ENCODE measurements around the gene ZNF8. TPM values are rescaled to one million over a fixed set of nuclear protein-coding genes. Genes with fewer than 3 reads are reported as not detected.
A peak's percentile ranks its signal among the peaks of the same experiment; 100 is the strongest.

ZNF8 gene
- total RNA-seq, 1 donor from 2014 or later = 4.2 TPM

DNA sequence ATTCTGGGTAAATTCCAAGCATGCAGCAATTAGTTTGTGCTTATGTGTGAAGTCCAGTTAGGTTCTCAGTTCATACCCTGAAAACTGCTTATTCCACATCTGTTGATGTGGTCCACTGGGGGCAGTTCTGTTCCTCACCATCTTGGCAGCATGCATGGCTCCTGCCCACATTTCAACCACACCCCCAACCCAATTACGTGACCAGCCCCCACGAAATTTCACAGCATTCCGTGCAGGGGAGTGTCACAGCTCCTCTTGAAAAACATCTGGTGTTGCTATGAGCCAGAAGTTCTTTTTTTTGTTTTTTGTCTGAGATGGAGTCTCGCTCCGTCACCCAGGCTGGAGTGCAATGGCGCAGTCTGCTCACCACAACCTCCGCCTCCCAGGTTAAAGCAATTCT is 17.3 kb downstream of the ZNF8 start:
- no peak for DNase-seq (ENCODE audit: low read depth in 2 of 2)

DNA sequence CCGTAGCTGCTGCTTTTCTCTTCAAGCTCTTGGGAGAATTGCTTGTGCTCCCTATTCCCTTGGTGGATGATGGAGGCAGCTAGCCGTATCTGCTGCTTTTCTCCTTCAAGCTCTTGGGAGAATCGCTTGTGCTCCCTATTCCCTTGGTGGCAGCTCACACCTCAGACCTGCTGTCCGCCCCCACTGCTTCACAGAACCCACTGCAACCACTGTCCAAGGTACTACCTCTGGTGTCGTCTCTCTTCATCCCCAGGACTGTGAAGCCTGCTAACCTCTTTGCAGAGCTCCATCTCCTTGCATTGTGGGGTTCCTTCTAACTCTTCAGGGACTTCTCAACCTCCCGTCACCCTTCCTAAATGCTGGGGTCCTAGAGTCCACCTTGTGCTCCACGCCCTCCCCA is 21.9 kb downstream of the ZNF8 start:
- DNase-seq (ENCODE audit: low read depth in 2 of 2) = no peak

DNA sequence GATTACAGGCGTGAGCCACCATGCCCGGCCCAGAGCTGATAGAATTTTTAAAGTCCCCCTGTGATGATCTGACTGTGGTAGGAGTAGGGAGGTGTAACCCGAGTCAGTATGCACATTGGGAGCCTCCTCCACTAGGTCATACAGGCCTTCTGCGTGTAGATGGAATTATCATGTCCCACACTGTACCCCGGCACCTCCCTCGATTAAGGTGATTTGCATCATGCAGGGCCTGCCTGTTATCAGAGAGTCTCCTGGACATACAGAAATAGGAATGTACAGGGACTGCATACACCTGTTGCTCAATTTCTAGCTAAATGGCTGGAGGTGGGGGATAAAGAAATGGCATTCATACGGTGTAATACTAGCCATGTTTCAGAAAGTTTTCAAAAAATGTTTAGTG is 25.5 kb downstream of the ZNF8 start:
- DNase-seq (ENCODE audit: low read depth in 2 of 2) = no peak

DNA sequence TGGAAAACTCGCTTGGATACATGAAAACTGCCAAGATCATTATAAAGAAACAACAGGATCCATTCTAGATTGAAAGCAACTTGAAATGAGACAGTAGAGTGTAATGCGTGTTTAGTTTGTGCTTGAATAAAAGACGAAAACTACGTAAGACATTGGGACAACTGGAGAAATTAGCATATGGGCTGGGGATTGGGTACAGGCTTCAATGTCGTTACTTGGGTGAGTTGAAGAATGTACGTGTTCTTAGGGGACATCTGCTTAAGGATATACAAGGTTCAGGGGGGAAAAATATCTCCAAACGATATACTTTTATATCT is 26.0 kb downstream of the ZNF8 start:
- DNase-seq (ENCODE audit: low read depth in 2 of 2) = no peak

DNA sequence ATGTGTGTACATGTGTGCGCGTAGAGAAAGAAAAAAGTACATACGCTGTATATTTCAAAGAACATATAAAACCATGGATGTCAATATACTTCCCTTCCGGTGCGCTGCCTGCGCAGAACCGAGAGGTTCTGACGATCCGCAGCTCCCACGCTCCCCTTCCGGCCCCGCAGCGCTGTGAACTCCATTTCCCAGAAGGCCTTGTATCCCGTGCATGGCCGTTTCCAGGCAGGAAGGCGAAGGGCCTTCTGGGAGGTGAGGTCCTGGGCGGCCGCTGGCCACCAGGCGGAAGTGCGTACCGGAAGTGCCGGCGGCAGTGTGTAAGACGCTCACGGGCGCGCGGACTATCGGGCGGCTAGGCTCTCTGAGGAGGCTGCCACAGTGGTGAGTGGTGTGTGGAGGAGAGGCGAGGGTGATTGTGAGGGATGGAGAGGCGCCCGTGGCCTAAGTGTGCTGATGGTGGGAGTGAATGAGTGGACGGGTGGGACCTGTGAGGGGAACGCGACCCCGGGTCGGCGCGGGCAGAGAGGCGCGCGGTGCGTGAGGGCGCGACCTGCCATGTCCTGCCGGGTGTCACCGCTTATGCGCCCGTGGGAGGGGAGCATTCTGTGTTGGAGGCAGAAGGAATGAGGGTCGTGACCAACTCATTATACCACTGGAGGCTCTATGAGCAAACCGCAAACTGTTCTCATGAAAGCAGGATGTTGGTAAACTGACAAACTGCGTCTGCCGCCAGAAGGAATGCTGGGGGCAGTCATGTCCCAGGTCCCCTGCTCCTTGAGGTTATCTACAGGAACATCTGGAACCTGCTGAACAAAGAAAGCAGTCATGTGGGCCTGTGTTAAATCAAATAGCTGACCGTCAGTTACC is 26.5 kb downstream of the ZNF8 start, which contains the start of gene ERVK3-1:
TSS of gene ERVK3-1 (plus strand) at position 313 of the 867 bp plus-strand sequence. CDS start 6,792 bp downstream, outside the sequence.
- DNase-seq (ENCODE audit: low read depth in 2 of 2) = peak; percentile 99

DNA sequence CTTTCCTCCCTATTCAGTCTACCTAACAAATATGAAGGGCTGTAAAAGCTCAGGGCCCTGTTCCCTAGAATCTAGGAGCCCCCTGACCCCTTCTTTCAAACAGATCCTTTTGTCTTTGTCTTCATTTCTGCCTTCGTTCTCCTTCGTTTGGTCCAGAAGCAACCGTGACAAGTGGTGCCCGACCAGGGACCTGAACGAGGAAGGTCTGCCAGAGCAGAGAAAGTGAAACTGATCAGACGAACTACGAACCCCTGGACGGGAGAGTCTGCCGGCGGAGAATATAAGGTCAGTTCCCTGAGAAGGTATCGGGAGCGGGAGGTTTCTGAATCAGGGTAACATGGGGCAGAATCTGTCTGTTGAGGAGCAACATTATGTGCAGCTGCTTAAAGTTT is 27.2 kb downstream of the ZNF8 start:
- peak in 1 of 2 donors; percentile 55 for DNase-seq (ENCODE audit: low read depth in 2 of 2)

DNA sequence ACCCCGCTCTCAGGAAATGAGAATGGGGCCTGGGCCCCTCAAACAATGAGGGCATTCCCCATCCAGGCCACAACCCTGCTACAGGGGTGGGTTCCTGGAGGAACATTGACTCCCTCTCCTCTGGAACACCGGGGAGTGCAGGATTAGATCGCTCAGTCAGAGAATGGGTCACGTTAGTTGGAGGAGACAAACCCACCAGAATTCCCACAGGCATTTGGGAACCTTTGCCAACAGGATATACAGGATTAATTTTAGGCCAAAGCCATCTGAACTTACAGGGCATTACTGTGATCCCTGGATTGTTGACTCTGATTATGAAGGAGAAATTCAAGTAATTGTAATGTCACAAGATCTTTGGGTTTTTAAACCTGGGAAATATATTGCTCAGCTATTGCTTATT is 29.0 kb downstream of the ZNF8 start:
- no peak for DNase-seq (ENCODE audit: low read depth in 2 of 2)

DNA sequence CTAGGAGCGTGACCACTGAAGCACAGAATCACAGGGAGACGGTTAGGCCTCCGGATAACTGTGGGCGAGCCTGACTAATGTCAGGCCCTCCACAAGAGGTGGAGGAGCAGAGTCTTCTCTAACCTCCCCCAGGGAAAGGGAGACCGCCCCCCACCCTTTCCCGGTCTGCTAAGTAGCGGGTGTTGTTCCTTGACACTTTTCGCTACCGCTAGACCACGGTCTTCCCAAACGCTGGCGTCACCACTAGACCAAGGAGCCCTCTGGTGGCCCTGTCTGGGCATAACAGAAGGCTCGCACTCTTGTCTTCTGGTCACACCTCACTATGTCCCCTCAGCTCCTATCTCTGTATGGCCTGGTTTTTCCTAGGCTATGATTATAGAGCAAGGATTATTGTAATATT is 31.9 kb downstream of the ZNF8 start:
- DNase-seq (ENCODE audit: low read depth in 2 of 2) = peak; percentile 41 to 43

DNA sequence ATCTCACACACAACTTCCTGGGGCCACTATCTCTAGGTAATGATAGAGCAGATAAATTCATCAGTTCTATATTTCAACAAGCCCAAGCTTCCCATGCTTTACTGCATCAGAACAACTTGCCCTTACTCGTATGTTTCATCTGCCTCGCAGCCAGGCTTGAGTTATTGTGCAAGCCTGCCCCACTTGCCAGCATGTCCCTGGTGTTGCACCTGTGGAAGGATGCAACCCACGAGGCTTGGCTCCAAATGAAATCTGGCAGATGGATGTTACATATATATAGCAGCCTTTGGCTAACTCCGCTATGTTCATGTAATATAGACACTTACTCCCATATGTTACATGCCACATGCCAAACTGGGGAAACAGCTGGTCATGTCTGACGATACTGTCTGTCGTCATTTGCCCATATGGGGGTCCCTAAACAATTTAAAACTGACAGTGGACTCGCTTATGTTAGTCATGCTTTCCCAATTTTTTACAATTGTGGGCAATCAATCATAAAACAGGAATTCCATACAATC is 32.6 kb downstream of the ZNF8 start:
- no peak for DNase-seq (ENCODE audit: low read depth in 2 of 2)

DNA sequence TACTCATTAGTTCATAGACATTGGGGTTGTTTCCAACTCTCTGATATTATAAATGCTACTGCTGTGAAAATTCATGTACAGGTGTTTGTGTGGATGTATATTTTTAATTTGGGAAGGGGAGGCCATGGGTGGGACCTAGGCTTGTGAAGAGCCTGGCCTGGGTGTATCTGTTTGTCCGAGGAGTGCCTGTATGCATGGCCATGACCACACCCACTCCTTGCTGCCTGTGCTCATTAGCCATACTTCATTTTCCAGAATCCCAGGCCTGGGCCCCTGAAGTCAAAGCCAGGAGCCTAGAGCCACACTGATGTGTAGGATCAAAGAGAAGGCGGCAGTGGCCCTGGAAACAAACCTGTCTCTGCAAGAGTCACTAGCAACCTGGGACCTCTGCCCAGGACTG is 36.8 kb downstream of the ZNF8 start:
- no peak for DNase-seq (ENCODE audit: low read depth in 2 of 2)

DNA sequence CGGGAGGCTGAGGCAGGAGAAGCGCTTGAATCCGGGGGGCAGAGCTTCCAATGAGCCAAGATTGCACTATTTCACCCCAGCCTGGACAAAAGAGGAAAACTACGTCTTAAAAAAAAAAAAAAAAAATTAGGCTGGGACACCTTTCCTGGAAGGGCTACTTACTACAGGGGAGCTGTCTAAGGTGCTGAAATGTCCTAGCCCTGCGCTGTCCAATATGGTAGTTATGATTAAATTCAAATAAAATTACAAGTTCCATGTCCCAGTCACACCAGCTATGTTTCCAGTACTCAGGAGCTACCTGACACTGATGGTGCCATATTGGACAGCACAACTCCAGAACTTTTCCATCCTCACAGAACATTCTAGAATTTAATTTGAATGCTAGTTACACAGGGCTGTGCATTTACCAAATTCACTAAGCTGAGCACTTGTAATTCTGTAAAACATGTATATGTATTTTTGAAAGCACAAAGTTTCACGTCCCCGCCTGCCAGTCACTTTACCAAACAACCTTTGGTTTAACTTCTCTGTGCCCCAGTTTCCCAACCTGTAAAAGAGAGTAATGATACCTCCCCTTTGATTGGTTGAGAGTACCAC is 38.8 kb downstream of the ZNF8 start:
- peak; percentile 62 to 66 for DNase-seq (ENCODE audit: low read depth in 2 of 2)

DNA sequence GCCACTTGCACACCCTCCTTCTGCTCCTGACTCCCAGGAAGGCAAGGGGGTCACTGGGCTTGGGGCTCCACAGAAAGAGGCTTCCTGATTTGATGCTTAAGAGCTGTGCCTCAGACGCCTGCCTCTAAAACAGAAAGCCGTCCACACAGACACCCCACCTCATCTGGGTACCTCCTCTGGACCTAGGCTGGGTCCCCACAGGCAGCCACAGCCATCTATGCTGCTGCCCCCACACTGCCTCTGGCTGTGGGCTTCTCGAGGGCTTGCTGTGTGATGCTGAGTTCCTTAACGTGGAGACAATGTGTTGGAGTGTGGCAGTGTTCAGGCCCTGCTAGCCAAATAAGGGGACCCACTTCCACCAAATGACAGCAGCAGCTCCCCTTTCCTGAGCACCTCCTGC is 39.5 kb downstream of the ZNF8 start:
- no peak for DNase-seq (ENCODE audit: low read depth in 2 of 2)

DNA sequence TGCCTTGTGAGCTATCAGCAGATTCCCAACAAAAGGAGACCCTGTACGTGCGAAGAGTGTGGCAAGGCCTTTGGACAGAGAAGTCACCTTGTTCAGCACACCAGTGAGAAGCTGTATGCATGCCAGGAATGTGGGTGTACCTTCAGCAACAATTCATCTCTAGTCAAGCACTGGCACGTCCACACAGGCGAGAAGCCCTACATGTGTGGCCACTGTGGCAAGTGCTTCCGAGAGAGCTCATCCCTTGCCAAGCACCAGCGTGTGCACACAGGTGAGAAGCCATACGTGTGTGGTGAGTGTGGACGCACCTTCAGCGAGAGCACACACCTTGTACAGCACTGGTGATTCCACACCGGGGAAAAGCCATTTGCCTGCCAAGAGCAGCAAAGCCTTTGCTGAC is 40.5 kb downstream of the ZNF8 start:
- no peak for DNase-seq (ENCODE audit: low read depth in 2 of 2)

DNA sequence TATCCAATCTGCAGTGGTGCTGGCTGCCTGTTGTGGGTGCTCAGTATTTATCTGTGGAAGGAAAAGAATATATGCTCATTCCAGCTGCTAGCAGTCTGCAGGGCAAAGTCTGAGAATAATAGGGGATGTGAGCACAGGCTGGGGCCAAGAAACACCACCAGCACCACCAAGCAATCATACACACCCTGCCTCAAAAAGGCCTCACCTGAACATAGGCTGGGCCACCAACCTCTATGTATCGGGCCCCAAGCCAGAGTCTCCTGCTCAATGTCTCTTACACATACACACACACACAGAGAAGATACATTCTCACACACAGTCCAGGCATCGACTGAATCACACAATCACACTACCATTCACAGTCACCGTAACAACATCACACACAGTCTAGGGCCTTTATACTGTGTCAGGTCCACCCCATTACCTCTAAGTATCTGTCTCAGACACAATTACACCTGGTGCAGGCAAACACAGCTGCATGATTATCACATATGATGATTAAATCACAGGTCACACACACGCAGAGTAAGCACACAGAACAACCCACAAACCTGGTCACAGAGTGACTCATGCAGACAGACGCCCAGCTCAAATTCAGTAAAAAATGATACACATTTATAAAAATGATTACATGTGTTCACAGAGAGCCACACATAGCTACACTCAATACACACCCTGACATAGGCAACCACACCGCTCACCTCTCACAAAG is 46.7 kb downstream of the ZNF8 start:
- DNase-seq (ENCODE audit: low read depth in 2 of 2) = peak in 1 of 2 donors; percentile 28

DNA sequence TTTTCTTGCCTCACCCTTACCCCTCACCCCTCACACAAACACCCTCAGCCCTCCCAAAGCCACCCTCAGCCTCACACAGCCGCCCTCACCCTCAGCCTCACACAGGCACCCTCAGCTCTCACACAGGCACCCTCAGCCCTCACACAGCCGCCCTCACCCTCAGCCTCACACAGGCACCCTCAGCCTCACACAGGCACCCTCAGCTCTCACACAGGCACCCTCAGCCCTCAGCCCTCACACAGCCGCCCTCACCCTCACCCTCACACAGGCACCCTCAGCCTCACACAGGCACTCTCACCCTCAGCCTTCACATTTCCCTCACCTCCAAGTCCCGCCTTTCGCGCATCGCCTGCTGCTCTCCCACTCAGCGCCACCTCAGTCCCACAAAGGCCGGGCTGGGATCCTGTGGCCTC is 47.8 kb downstream of the ZNF8 start:
- DNase-seq (ENCODE audit: low read depth in 2 of 2) = no peak

DNA sequence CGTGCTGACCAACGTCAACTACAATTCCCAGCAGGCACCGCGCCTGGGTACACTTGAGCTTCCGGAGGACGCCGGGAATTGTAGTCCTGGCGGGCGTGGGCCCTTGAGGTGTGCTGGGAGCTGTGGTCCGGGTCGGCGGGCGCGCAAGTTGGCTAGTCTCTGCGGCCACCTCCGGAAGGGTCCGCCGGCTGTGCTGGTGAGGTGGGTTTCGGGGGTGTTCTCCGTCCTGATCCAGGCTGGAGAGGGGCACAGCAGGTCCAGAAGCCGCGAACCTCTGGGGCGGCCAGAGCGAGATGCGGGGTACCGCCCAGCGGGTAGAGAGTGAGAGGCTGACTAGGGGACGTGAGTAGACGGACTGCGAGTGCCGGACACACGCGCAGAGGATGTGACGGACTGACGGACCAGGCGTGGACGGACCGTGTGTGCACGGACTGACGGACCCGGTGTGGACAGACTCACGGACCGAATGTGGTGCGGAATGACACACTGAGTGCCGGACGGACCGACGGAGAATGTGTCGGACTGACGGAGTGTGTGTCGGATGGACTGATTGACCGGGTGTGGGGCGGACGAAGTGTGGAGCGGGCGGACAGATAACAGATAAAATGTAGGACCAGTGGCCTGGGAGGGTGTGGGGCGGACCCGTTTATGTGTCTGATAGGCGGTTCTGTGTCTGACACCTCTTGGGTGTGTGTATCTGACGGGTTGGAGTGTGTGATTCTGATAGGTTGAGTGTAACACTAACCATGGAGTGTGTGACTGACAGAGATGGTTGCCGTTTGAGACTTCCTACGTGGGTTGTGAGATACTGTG is 48.4 kb downstream of the ZNF8 start, which contains the start of gene ZSCAN22:
TSS of gene ZSCAN22 (plus strand) at position 81 of the 813 bp plus-strand sequence. CDS start 7,809 bp downstream, outside the sequence.
- peak; percentile 98 for DNase-seq (ENCODE audit: low read depth in 2 of 2)

DNA sequence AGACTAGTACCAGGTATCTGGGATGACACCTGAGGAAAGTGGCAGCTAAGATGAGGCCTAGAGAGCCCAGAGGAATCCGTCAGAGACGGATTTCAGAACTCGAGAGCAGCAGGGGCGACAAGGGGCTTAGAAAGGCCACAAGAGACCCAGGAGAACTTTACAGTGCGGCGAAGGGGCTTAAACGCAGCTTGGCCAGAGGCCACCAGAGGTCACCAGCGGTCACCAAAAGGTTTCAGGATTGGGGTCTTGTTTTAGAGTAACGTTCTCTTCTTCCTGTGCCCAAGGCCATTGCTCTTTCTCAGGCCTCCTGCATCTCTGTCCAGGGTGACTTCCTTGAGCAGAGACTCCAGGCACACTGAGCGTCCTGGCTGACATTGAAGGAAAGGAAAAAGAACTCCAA is 50.2 kb downstream of the ZNF8 start:
- DNase-seq (ENCODE audit: low read depth in 2 of 2) = no peak

DNA sequence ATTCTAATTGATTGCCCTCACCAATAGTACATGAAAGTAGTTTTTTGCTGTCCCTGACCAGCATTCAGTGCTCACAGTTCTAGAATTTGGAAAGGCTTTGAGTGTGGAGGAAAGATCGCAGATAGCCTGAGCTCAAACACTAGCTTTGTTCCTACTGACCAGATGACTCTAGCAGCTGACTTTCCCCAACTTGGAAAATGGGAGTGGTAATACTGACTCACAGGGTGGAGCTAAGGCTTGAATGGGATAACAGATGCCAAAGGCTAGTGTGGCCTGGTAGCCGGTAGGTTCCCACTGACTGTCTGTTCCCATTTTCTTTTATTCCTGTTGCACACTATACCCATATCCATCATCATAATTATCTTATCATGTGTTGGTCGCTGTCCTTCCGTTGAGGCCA is 51.7 kb downstream of the ZNF8 start:
- DNase-seq (ENCODE audit: low read depth in 2 of 2) = peak; percentile 64 to 79

DNA sequence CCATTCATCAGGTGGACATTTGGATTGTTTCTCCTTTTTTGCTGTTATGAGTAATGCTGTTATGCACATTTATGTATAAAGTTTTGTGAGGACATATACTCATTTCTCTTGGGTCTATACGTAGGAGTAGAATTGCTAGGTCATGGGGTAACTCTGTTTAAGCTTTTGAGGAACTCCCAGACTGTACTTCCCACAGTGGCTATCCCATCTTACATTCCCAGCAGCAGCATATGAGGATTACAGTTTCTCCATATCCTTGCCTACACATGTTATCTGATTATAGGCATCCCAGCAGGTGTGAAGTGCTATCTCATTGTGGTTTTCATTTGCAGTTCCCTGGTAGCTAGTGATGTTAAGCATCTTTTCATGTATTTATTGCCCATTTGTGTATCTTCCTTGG is 53.9 kb downstream of the ZNF8 start:
- no peak for DNase-seq (ENCODE audit: low read depth in 2 of 2)

DNA sequence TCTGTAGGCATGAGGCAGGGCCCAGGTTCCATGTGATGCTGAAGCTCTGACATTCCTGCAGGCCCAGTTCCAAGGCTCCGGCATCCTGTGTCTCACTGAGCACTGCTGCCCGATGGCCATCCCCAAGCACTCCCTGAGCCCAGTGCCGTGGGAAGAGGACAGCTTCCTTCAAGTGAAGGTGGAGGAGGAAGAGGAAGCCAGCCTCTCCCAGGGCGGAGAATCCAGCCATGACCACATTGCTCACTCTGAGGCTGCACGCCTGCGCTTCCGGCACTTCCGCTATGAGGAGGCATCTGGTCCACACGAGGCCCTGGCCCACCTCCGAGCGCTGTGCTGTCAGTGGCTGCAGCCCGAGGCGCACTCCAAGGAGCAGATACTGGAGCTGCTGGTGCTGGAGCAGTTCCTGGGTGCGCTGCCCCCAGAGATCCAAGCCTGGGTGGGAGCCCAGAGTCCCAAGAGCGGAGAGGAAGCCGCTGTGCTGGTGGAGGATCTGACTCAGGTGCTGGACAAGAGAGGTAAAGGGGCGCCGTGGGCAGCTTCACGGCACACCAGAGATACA is 56.0 kb downstream of the ZNF8 start:
- no peak for DNase-seq (ENCODE audit: low read depth in 2 of 2)

DNA sequence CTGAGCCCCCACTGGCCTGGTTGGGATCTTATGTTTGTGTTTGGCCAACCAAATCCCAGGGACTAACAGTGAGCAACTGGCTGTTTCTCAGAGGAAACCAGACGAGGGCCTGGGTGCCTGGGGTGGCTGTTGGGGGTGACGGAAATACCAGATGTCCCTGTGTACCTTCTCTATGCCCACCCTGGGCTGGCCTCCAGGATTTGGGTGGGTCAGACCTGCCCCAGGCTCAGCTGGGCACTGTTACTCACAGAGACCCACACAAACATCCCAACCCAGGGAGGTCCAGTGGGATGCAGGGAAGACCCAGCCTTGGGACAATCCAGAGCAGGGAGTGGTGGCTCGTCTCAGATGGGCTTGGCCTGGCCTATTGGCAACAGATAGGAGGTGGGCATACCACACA is 56.9 kb downstream of the ZNF8 start:
- DNase-seq (ENCODE audit: low read depth in 2 of 2) = no peak
